ENCODE results near the gene MAPK11. TPM values are rescaled to one million over a fixed set of nuclear protein-coding genes. Genes with fewer than 3 reads are reported as not detected.

Gene MAPK11
- total and polyA plus RNA-seq, 2 donors (not counting 1 experiment from before 2014, with no cell fraction given): 2.6 to 7.6 TPM

DNA sequence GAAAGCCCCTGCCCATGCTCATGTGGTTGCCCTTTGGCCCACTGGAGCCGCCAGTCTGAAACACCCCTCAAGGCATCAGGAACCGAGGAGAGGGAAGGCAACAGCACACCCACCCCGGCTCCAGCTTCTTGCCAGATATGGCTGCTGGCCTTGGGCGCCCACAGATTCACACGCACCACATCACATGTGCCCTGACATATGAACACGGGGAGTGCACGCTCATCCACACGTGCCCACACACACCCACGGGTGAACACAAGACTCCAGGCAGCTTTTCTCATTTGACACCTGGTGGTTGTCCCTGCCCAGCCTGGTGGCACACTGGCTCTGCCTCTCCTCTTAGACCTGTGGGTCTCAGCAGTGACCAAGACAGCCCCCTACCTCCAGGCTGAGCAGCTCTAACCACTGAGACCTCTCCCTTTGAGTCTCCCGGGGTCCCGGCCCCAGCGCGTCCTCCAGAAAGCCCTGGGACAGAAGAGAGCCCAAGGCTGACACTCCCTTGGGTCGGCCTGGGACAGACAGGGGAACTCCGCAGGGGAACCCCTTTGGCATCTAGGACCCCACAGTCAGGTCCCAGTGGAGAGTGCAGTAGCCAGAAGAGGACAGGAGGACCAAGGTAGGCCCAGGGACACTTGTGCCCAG lies 6.0 kb downstream of the MAPK11 start:
- TF ChIP-seq, protein P1, sequence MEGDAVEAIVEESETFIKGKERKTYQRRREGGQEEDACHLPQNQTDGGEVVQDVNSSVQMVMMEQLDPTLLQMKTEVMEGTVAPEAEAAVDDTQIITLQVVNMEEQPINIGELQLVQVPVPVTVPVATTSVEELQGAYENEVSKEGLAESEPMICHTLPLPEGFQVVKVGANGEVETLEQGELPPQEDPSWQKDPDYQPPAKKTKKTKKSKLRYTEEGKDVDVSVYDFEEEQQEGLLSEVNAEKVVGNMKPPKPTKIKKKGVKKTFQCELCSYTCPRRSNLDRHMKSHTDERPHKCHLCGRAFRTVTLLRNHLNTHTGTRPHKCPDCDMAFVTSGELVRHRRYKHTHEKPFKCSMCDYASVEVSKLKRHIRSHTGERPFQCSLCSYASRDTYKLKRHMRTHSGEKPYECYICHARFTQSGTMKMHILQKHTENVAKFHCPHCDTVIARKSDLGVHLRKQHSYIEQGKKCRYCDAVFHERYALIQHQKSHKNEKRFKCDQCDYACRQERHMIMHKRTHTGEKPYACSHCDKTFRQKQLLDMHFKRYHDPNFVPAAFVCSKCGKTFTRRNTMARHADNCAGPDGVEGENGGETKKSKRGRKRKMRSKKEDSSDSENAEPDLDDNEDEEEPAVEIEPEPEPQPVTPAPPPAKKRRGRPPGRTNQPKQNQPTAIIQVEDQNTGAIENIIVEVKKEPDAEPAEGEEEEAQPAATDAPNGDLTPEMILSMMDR (conservative IDR thresholded peaks at IDR 0.05 in 1 of 2, IDR thresholded peaks at IDR 0.05 in 1 of 2; ENCODE audit: low read depth in 1 of 2, low read length in 2 of 2): no peak
- TF ChIP-seq EZH2 (IDR thresholded peaks at IDR 0.05; ENCODE audit: low read length, missing control alignments): no peak
- H3K4me2 ChIP-seq (ENCODE audit: extremely low read depth, insufficient read depth, low read length): no peak overlapping the region
- no peaks in the 10 kb centered on the region for H4K20me1 ChIP-seq (ENCODE audit: control insufficient read depth, extremely low read depth, insufficient read depth, low read length)
- H3K4me3 ChIP-seq (replicated peaks in 1 of 4; ENCODE audit: control extremely low read depth in 1 of 4, insufficient read depth in 1 of 4, low read depth in 3 of 4, low read length in 4 of 4): no peak overlapping the region
- H3K4me1 ChIP-seq (ENCODE audit: control insufficient read depth, extremely low read depth, insufficient read depth, low read length): peaks cover 6% of the 10 kb centered on the region
- H3K36me3 ChIP-seq (ENCODE audit: control insufficient read depth, insufficient read depth, low read length): no peaks in the 10 kb centered on the region
- H2AFZ ChIP-seq (ENCODE audit: low read length): no peak overlapping the region
- DNase-seq (ENCODE audit: low read depth in 2 of 2): no peak
- H3K9me3 ChIP-seq (ENCODE audit: control insufficient read depth, insufficient read depth, low read depth, low read length): no peaks in the 10 kb centered on the region
- no peak overlapping the region for H3K27ac ChIP-seq (ENCODE audit: insufficient read depth, low read length)
- no peaks in the 10 kb centered on the region for H3K27me3 ChIP-seq (ENCODE audit: control insufficient read depth, insufficient read depth, low read length)
- no peak overlapping the region for H3K9ac ChIP-seq (ENCODE audit: insufficient read depth, low read length)
- peaks cover 8% of the 10 kb centered on the region for H3K79me2 ChIP-seq (ENCODE audit: control insufficient read depth, insufficient read depth, low read length)

DNA sequence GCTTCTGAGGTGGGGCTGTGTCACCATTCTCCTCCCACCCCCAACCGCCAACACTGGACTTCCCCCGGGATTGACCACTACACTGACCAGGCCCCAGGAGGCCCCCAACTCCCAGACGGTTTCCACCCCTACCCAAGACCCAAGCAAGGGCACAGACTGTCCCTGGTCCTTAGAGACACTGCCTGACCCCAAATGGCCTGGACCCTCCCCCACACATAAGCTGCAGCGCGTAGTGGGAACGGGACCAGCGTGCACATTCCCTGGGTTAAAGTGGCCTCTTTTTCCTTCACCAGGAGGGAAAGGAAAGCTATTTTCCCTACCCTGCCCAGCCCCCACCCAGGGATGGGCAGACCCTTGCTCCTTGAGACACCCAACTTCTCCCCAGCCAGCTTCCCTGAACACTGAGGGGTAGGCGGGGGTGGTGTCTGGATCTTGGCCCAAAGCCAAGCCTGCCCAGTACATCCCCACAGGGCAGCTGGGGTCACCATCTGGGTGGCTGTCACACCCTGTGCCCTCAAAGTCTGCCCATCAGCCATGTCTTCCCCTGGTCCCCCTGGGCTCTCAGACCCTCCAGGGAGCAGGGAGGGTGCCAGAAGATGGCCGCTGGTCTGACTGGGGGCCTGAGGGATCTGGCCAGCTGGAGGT lies 7.1 kb downstream of the MAPK11 start:
- no peak for TF ChIP-seq EZH2 (IDR thresholded peaks at IDR 0.05; ENCODE audit: low read length, missing control alignments)
- TF ChIP-seq, protein P1 (conservative IDR thresholded peaks at IDR 0.05 in 1 of 2, IDR thresholded peaks at IDR 0.05 in 1 of 2; ENCODE audit: low read depth in 1 of 2, low read length in 2 of 2): no peak
- Histone ChIP-seq H3K27ac (ENCODE audit: insufficient read depth, low read length) (no peak overlapping the region), H3K9ac (ENCODE audit: insufficient read depth, low read length) (no peak overlapping the region), H3K27me3 (ENCODE audit: control insufficient read depth, insufficient read depth, low read length) (no peaks in the 10 kb centered on the region), H3K9me3 (ENCODE audit: control insufficient read depth, insufficient read depth, low read depth, low read length) (no peaks in the 10 kb centered on the region), H3K4me3 (replicated peaks in 1 of 4; ENCODE audit: control extremely low read depth in 1 of 4, insufficient read depth in 1 of 4, low read depth in 3 of 4, low read length in 4 of 4) (no peak overlapping the region), H3K4me2 (ENCODE audit: extremely low read depth, insufficient read depth, low read length) (no peak overlapping the region), H2AFZ (ENCODE audit: low read length) (no peak overlapping the region), H3K36me3 (ENCODE audit: control insufficient read depth, insufficient read depth, low read length) (no peaks in the 10 kb centered on the region), H3K79me2 (ENCODE audit: control insufficient read depth, insufficient read depth, low read length) (peaks cover 8% of the 10 kb centered on the region), H3K4me1 (ENCODE audit: control insufficient read depth, extremely low read depth, insufficient read depth, low read length) (peaks cover 6% of the 10 kb centered on the region), H4K20me1 (ENCODE audit: control insufficient read depth, extremely low read depth, insufficient read depth, low read length) (no peaks in the 10 kb centered on the region)
- DNase-seq (ENCODE audit: low read depth in 2 of 2): no peak

DNA sequence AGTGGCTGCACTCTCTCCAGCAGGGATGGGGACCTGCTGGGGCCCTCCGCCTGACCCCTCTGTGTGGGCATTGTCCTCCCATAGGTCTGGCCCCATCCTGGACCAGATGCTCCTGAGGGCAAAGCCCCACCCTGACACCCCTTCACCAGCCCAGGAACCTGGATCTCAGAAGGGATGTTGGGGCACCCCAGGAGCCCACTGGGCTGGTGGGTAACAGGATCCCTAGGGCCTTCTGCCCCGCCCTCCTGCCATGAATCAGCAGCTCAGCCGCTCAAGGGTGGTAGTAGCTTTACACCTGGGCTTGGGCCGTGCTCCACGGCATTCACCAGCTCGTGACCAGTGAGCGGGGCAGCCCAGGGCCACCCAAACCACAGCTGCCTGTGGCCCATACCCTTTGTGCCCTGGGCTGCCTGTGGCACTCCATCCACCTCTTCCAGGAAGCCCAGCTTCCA lies 7.7 kb downstream of the MAPK11 start:
- TF ChIP-seq EZH2 (IDR thresholded peaks at IDR 0.05; ENCODE audit: low read length, missing control alignments): no peak
- TF ChIP-seq, protein P1 (conservative IDR thresholded peaks at IDR 0.05 in 1 of 2, IDR thresholded peaks at IDR 0.05 in 1 of 2; ENCODE audit: low read depth in 1 of 2, low read length in 2 of 2): no peak
- H3K9ac ChIP-seq (ENCODE audit: insufficient read depth, low read length): no peak overlapping the region
- H3K27ac ChIP-seq (ENCODE audit: insufficient read depth, low read length): no peak overlapping the region
- no peaks in the 10 kb centered on the region for H3K27me3 ChIP-seq (ENCODE audit: control insufficient read depth, insufficient read depth, low read length)
- no peak overlapping the region for H2AFZ ChIP-seq (ENCODE audit: low read length)
- H3K79me2 ChIP-seq (ENCODE audit: control insufficient read depth, insufficient read depth, low read length): peaks cover 8% of the 10 kb centered on the region
- H3K36me3 ChIP-seq (ENCODE audit: control insufficient read depth, insufficient read depth, low read length): peaks cover 2% of the 10 kb centered on the region
- H3K4me3 ChIP-seq (replicated peaks in 1 of 4; ENCODE audit: control extremely low read depth in 1 of 4, insufficient read depth in 1 of 4, low read depth in 3 of 4, low read length in 4 of 4): no peak overlapping the region
- DNase-seq (ENCODE audit: low read depth in 2 of 2): no peak
- H3K9me3 ChIP-seq (ENCODE audit: control insufficient read depth, insufficient read depth, low read depth, low read length): no peaks in the 10 kb centered on the region
- H3K4me1 ChIP-seq (ENCODE audit: control insufficient read depth, extremely low read depth, insufficient read depth, low read length): peaks cover 6% of the 10 kb centered on the region
- H4K20me1 ChIP-seq (ENCODE audit: control insufficient read depth, extremely low read depth, insufficient read depth, low read length): no peaks in the 10 kb centered on the region
- H3K4me2 ChIP-seq (ENCODE audit: extremely low read depth, insufficient read depth, low read length): no peak overlapping the region

Measured in fibroblast of lung (primary cell).